Stimulated activated CD4-positive, alpha-beta T cell treated with anti-CD3 and anti-CD28 coated beads, TNF-alpha, amount 100 ng/mL, for 24 hours (primary cell): ENCODE results near the gene IL11RA.

Experiments used
- DNase-seq, 3 experiments: peaks; one replicate each; pipeline ENCODE4 v3.0.0-alpha.2; 2020; ENCODE audit warnings: low read depth in 3 of 3

The IL11RA gene

GRCh38 chr9:34653151-34654072 lies 1.4 kb downstream of the IL11RA start:
- DNase-seq = no peak

DNA sequence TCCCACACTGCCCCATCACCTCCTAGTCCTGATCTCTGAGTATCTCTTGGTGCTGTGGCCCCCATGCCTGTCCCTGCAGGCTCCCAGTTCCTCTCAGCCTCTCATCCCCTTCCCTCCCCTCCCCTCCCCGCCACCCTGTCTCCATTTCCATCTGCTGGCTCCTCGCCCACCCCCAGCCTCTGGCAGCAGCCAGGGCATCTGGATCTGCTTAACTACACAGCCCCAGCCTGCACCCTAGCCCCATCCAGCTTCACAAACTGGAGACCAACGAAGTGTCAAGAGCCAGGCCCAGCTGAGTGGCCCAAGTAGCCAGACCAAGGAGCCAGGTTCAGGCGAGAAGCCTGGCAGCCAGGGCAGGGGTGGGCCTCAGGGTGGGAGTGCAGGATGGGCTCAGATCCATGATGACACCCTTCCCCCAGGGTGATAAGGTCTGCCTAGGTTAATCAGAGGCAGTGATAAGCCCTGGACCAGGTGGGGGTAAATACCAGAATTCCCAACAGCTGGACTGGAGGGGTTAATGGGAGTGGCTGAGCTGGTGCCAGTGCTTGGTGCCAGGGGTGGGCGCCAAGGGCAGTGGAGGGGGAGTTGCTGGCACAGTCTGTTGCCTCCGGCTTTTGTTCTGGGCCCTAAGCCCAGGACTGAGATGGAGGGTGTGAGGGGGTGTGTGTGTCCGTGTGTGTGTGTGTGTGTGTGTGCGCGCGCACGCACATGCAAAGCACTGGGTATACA lies 2.5 kb downstream of the IL11RA start:
- DNase-seq = no peak

DNA sequence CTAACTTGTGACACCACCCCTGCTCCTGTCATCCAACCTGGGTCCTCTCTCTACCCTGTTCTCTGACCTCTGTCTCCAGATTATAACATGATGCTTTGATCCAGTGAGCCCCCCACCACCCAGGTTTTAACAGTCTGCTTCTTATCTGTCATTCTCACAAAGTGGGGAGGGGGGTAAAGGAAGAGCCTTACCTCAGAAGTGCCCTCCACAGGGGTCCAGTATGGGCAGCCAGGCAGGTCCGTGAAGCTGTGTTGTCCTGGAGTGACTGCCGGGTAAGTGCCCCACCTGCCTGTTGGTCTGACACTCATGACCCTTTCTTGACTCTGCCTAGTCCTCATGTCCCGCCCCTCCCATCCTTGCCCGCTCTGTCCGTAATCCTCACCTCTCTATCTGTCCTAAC lies 3.4 kb downstream of the IL11RA start:
- DNase-seq = no peak

DNA sequence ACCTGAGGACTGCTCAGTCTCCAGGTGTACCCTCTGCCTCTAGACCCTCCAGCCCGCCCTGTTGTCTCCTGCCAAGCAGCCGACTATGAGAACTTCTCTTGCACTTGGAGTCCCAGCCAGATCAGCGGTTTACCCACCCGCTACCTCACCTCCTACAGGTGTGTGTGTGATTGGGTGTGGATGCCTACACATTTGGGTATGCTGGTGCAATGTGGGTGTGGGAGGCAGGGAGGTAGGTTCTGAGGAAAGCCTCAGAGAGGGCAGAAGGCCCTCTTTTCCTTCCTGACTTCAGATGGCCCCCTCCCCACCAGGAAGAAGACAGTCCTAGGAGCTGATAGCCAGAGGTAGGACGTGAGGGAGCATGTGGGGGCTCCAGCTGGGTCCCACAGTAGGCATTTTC lies 5.0 kb downstream of the IL11RA start:
- no peak for DNase-seq

GRCh38 chr9:34658461-34658860 lies 6.5 kb downstream of the IL11RA start:
- no peak for DNase-seq

- DNase-seq = no peak
Measured at GRCh38 chr9:34659592-34660253, 7.7 kb downstream of the IL11RA start.

DNA sequence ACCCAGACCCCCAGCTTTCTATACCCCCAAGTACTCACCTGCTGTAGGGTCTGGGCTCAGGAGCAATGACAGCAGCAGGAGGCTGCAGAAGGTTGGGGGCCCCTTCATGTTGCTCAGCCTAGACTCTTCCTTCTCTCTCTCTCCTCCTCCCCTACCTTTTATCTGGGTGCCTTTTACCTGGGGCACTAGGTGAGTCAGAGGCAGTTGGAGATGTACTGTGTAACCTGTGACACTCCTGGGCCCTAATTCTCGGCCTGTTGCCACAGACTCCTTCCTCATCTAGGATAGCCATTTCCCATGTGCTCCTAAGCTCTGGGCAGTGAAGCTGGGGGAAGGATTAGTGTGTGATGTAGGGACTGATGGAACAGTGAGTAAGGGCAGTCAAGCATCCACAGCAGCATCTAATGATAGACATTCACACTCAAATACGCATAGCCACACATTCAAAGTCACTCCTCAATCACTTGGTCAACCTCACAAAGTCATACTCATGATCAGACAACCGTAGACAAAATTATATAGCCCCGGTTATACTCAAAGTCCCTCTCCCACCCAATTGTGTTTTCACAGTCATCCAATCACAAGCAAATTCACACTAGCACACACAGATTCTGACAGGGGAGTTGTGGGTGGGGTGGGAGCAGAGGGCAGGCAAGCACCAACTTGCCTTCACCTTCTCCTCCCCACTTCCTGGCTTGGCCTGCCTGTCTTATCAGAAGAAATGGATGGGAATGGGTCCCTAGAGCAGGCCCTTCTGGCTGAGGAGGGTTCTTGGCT lies 10.7 kb downstream of the IL11RA start, which contains the start of gene CCL27:
Gene CCL27, minus strand, starts transcription at position 132 of the 777 bp plus-strand sequence. Its CDS starts 24 bp downstream, at position 108.
- DNase-seq = no peak

GRCh38 chr9:34663303-34663605 lies 11.3 kb downstream of the IL11RA start:
- no peak for DNase-seq

DNA sequence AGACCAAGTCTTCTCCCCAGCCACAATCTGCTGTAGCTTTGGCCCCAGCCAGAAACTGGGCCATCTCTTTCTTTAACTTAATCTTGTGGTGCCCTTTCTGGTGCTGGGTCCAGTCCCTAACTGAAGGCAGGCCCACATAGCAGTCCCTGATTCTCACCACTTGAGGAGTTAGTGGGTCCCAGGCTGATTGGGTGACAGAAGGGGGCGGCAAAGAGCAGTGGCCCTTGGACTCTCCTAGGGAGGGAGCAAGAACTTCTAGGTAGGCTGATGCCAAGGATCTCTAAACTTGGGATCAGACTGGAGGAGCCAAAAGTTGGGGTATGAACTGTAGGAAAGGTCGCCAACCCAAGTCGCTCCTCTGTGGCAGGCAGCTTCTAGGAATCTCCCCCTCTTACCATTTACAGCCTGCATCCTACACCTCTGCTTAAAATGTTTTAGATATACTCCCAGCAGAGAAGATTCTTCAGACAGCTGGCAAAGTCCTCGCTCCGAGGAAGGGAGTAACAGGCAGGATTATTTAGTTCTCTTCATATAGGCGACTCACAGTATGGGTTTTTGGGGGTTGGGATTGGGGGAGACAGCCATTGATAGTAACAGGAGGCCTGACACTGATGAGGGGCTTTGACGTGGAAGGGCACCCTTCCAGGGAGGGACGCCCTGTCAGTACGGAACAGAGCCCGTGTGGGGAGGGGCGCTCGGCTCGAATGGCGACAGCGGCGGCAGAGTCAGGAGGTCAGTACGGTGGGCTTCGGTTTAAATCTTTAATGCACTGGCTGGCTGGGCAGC lies 12.5 kb downstream of the IL11RA start:
- DNase-seq = peak in 2 of 3 experiments; percentile 31 to 75

DNA sequence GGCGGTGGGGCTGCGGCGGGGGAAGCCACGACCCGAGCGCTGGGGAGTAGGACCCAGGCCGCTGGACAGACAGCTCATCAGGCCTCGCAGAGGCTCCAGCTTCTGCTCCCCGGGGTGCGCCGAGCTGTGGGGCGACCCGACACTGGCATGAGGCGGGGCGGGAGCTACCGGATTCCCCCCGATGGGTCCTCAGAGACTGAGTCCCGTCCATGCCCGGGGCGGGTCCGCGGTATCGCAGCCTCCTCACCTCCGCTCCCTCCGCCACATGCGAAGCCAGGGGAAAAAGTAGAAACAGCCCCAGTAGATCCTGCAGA lies 13.0 kb downstream of the IL11RA start:
- DNase-seq = no peak

DNA sequence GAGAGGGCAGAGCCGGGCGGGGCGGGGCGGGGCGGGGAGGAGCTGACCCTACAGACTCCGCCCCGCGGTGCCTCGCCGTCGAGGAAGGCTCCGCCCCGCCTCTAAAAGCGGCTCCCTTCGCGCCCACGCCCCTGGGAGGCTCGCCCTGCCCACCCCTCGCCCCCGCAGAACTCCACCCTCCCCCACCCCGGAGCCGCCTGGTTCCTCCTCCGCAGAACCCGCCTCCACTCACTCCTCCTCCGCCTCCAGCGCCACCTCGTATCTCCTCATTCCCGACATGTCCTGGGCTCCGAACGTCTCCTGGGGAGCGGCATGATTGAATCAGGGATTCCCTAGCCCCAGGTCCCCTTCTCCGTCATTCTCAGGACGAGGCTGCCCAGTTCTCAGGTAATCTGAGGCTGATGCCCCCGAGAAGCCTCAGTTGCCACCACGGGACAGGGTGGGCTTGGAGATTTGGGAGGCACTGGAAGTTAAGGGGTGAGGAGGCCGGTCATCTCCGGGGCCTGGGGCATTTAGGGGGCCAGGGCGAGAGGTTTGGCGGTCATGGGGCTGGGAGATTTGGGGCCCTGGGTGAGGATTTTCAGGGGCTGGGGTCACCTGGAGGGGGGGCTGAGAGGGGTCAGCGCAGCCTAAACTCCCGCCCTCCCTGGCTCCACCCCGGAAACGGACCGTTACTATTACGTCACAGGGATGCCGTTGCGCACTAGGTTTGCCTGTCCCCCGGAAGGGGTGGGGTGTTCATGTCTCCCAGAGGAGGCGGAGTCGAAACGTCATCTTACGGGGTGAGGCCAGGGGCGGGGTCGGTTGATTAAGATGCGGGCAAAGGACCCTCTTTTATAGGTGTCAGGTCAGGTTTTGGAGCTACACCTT lies 13.6 kb downstream of the IL11RA start:
- peak; percentile 62 to 78 (median 64) for DNase-seq

DNA sequence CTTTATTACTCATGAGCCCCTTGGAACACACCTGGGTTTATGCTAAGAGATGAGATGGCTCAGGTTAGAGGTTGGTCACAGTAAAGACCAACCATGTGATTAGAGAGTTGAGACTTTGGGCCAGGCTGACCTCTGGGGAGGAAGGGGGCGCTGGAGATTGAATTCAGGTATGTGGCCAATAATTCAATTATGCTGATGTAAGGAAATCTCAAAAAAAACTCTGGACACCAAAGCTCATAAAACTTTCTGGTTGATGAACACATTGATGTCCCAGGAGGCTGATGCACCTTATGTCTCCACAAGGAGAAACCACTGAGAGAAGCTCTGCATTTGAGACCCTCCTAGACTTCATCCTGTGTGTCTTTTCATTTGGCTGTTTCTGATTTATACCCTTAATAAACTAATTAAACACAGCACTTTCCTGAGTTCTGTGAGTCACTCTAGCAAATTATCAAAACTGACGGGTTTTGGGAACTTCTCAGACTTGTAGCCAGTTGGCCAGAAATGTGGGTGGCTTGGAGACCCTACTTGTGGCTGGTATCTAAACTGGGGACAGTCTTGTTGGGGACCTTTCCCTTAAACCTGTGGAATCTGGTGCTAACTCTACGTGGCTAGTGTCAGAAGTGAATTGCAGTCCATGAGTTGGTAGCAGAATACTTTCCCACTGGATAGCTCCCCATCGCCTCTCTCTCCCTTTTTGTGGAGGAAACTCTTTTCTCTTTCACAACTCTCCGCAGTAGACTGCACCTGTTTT lies 18.0 kb downstream of the IL11RA start:
- DNase-seq = no peak

- DNase-seq = no peak
Measured at GRCh38 chr9:34671307-34671706, 19.3 kb downstream of the IL11RA start.

DNA sequence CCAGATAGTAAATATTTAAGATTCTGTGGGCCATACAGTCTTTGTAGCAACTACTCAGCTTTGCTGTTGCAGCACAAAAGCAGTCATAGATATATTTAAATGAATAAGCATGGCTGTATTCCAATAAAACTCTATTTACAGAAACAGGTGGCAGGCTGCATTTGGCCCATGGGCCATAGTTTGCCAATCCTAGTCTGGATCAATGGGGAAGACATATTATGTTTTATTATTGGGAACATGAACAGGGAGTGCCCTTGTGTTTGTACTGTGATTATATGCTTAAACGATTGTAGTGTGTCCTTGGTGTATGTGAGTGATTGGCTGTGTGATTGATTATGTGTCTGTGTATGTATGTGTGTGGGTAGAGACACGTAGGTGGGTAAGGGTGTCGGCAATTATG lies 22.5 kb downstream of the IL11RA start:
- no peak for DNase-seq

DNA sequence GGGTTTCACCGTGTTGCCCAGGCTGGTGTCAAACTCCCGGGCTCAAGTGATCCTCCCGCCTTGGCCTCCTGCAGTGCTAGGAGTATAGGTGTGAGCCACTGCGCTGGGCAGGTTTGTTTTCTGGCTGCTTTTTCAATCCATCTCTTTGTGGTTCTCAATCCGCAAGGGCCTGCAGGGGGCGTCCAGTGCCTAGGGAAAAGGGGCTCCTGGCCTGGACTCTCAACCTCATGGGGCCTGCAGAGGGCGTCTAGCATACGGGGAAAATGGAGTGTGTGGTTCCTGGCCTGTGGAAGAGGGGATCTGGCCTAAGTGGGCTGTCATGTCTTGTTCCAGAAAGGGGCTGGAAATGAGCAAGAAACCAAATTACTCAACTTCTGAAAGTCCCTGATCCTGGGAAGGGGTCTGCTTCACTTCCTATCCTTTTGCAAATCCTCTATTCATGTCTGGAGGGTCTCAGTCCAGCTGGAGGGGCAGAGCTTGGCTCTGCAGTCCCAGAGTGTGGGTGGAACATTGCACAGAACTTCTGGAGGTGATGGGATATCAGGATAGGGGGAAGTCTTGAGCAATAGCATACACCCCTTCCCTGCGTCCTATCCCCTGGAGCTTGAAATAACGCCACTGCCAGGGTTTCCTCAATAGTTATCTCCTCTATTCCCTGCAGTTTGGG lies 23.2 kb downstream of the IL11RA start:
- peak; percentile 19 to 70 (median 37) for DNase-seq

DNA sequence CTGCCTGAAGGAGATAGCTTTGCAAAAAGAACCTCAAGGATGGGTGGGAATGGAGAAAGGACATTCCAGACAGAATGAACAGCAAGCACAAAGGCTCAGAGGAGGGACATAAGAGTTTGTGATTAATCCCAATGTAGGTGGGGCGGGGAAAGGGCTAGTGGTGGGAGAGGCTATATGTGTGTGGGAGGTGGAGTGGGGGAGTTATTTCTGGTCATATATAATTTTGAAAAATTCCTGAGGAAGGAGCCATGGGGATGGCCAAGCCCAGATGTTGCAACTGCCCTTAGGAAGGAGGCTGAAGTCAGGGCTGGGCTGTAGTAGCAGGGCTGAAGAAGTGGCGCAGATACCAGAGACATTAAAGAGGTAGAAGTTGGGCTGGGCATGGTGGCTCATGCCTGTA lies 23.9 kb downstream of the IL11RA start:
- no peak for DNase-seq

GRCh38 chr9:34684145-34684544 lies 32.2 kb downstream of the IL11RA start:
- DNase-seq = peak in 1 of 3 experiments; percentile 37

DNA sequence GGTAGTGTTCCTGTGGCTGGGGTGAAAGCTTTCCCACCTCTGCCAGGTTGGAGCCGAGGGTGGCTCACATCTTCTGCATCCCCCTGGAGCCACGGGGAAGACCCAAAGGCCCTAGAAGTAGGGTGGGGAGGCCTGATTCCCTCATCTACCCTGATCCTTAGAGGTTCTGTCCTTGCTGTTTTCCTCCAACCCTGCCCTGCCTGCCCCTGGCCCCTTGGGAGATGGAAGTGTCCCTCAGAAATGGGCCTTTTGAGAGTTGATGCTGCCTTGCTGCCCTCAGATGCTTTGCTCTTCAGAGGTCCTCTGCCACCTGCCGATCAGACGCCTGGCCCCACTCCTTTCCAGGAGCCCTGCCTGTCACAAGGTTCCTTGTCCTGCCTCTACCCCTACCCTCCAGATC lies 32.8 kb downstream of the IL11RA start:
- DNase-seq = no peak

DNA sequence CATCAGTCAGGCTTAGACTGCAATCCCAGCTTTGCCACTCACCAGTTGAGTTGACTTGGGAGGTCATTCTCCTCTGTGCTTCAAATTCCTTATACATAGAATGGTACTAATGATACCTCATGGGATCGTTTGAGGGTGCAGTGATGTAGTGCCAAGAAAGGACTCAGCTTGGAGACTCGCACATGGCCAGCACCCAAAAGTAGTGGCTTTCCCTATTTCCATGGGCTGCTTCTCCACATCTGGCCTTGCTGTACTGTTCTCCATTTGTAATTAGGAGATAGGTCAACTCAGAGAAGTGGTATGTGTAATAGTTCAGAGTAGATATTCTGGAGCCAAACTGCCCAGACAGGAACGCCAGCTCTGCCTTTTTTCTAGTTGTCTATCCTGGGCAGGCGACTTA lies 33.6 kb downstream of the IL11RA start:
- DNase-seq = no peak
